ENCODE measurements around the gene GNG8.
A peak's percentile ranks its signal among the peaks of the same experiment; 100 is the strongest.

GNG8 gene

GRCh38 chr19:46644720-46645119, 8.7 kb upstream of the GNG8 start:
- peaks cover 15% of the 10 kb centered on the region for H3K36me3 ChIP-seq (ENCODE audit: control insufficient read depth, insufficient read depth, low read length)
- no peak overlapping the region for H3K27ac ChIP-seq (ENCODE audit: low read depth, low read length, severe bottlenecking)
- no peak overlapping the region for H3K4me3 ChIP-seq (ENCODE audit: extremely low read depth, insufficient read depth, low read length, poor library complexity, severe bottlenecking)
- H3K4me1 ChIP-seq (ENCODE audit: control insufficient read depth, insufficient read depth, low read length, poor library complexity, severe bottlenecking): peaks cover 7% of the 10 kb centered on the region
- 44 to 62% methylated on average over 2 to 3 of the region's 3 CpGs for WGBS, 2 experiments (ENCODE audit: insufficient coverage in 2 of 2)
- peaks cover 20% of the 10 kb centered on the region for H3K9me3 ChIP-seq (ENCODE audit: control insufficient read depth, low read length)

GRCh38 chr19:46640656-46641055, 4.7 kb upstream of the GNG8 start:
- Histone ChIP-seq H3K4me1 (ENCODE audit: control insufficient read depth, insufficient read depth, low read length, poor library complexity, severe bottlenecking) (peaks cover 18% of the 10 kb centered on the region), H3K4me3 (ENCODE audit: extremely low read depth, insufficient read depth, low read length, poor library complexity, severe bottlenecking) (no peak overlapping the region), H3K36me3 (ENCODE audit: control insufficient read depth, insufficient read depth, low read length) (no peaks in the 10 kb centered on the region), H3K27ac (ENCODE audit: low read depth, low read length, severe bottlenecking) (peak overlapping the region; percentile 45), H3K9me3 (ENCODE audit: control insufficient read depth, low read length) (no peaks in the 10 kb centered on the region)
- WGBS, 2 experiments (ENCODE audit: insufficient coverage in 2 of 2): 58 to 78% methylated on average over 2 of the region's 2 CpGs

GRCh38 chr19:46639358-46640182, 3.6 kb upstream of the GNG8 start:
- 10 to 16% methylated on average over 24 to 31 of the region's 49 CpGs for WGBS, 2 experiments (ENCODE audit: insufficient coverage in 2 of 2)
- Histone ChIP-seq H3K9me3 (ENCODE audit: control insufficient read depth, low read length) (no peaks in the 10 kb centered on the region), H3K36me3 (ENCODE audit: control insufficient read depth, insufficient read depth, low read length) (no peaks in the 10 kb centered on the region), H3K27ac (ENCODE audit: low read depth, low read length, severe bottlenecking) (peak overlapping the region; percentile 92), H3K4me1 (ENCODE audit: control insufficient read depth, insufficient read depth, low read length, poor library complexity, severe bottlenecking) (peaks cover 23% of the 10 kb centered on the region), H3K4me3 (ENCODE audit: extremely low read depth, insufficient read depth, low read length, poor library complexity, severe bottlenecking) (peak overlapping the region; percentile 57)

GRCh38 chr19:46637224-46637623, 1.2 kb upstream of the GNG8 start:
- Histone ChIP-seq H3K9me3 (ENCODE audit: control insufficient read depth, low read length) (no peaks in the 10 kb centered on the region), H3K4me3 (ENCODE audit: extremely low read depth, insufficient read depth, low read length, poor library complexity, severe bottlenecking) (no peak overlapping the region), H3K36me3 (ENCODE audit: control insufficient read depth, insufficient read depth, low read length) (no peaks in the 10 kb centered on the region), H3K27ac (ENCODE audit: low read depth, low read length, severe bottlenecking) (no peak overlapping the region), H3K4me1 (ENCODE audit: control insufficient read depth, insufficient read depth, low read length, poor library complexity, severe bottlenecking) (peaks cover 35% of the 10 kb centered on the region)
- 81 to 90% methylated on average over 13 to 14 of the region's 14 CpGs for WGBS, 2 experiments (ENCODE audit: insufficient coverage in 2 of 2)

GRCh38 chr19:46634656-46635218, 1.3 kb downstream of the GNG8 start:
- Histone ChIP-seq H3K27ac (ENCODE audit: low read depth, low read length, severe bottlenecking) (no peak overlapping the region), H3K4me3 (ENCODE audit: extremely low read depth, insufficient read depth, low read length, poor library complexity, severe bottlenecking) (peak overlapping the region; percentile 50), H3K4me1 (ENCODE audit: control insufficient read depth, insufficient read depth, low read length, poor library complexity, severe bottlenecking) (peaks cover 42% of the 10 kb centered on the region), H3K36me3 (ENCODE audit: control insufficient read depth, insufficient read depth, low read length) (no peaks in the 10 kb centered on the region), H3K9me3 (ENCODE audit: control insufficient read depth, low read length) (no peaks in the 10 kb centered on the region)
- 2 to 4% methylated on average over 22 of the region's 23 CpGs for WGBS, 2 experiments (ENCODE audit: insufficient coverage in 2 of 2)

- Histone ChIP-seq H3K4me1 (ENCODE audit: control insufficient read depth, insufficient read depth, low read length, poor library complexity, severe bottlenecking) (peaks cover 42% of the 10 kb centered on the region), H3K9me3 (ENCODE audit: control insufficient read depth, low read length) (no peaks in the 10 kb centered on the region), H3K4me3 (ENCODE audit: extremely low read depth, insufficient read depth, low read length, poor library complexity, severe bottlenecking) (peak overlapping the region; percentile 50), H3K36me3 (ENCODE audit: control insufficient read depth, insufficient read depth, low read length) (no peaks in the 10 kb centered on the region), H3K27ac (ENCODE audit: low read depth, low read length, severe bottlenecking) (peak overlapping the region; percentile 23)
- 0 to 2% methylated on average over 28 to 29 of the region's 38 CpGs for WGBS, 2 experiments (ENCODE audit: insufficient coverage in 2 of 2)
Measured at GRCh38 chr19:46634045-46634655, 1.9 kb downstream of the GNG8 start.

- H3K4me1 ChIP-seq (ENCODE audit: control insufficient read depth, insufficient read depth, low read length, poor library complexity, severe bottlenecking): peaks cover 39% of the 10 kb centered on the region
- H3K9me3 ChIP-seq (ENCODE audit: control insufficient read depth, low read length): no peaks in the 10 kb centered on the region
- WGBS, 2 experiments (ENCODE audit: insufficient coverage in 2 of 2): 90 to 92% methylated on average over 2 to 3 of the region's 3 CpGs
- H3K4me3 ChIP-seq (ENCODE audit: extremely low read depth, insufficient read depth, low read length, poor library complexity, severe bottlenecking): no peak overlapping the region
- H3K27ac ChIP-seq (ENCODE audit: low read depth, low read length, severe bottlenecking): no peak overlapping the region
- H3K36me3 ChIP-seq (ENCODE audit: control insufficient read depth, insufficient read depth, low read length): no peaks in the 10 kb centered on the region
Measured at GRCh38 chr19:46633130-46633529, 2.9 kb downstream of the GNG8 start.

GRCh38 chr19:46631481-46631880, 4.5 kb downstream of the GNG8 start:
- H3K36me3 ChIP-seq (ENCODE audit: control insufficient read depth, insufficient read depth, low read length): no peaks in the 10 kb centered on the region
- peaks cover 39% of the 10 kb centered on the region for H3K4me1 ChIP-seq (ENCODE audit: control insufficient read depth, insufficient read depth, low read length, poor library complexity, severe bottlenecking)
- H3K4me3 ChIP-seq (ENCODE audit: extremely low read depth, insufficient read depth, low read length, poor library complexity, severe bottlenecking): no peak overlapping the region
- no peaks in the 10 kb centered on the region for H3K9me3 ChIP-seq (ENCODE audit: control insufficient read depth, low read length)
- no peak overlapping the region for H3K27ac ChIP-seq (ENCODE audit: low read depth, low read length, severe bottlenecking)
- WGBS, 2 experiments (ENCODE audit: insufficient coverage in 2 of 2): 73% methylated on average over 3 of the region's 6 CpGs; no CpG with 5 or more reads in 1 of the 2 experiments

GRCh38 chr19:46630586-46631205, 5.3 kb downstream of the GNG8 start:
- Histone ChIP-seq H3K4me3 (ENCODE audit: extremely low read depth, insufficient read depth, low read length, poor library complexity, severe bottlenecking) (no peak overlapping the region), H3K4me1 (ENCODE audit: control insufficient read depth, insufficient read depth, low read length, poor library complexity, severe bottlenecking) (peaks cover 40% of the 10 kb centered on the region), H3K9me3 (ENCODE audit: control insufficient read depth, low read length) (no peaks in the 10 kb centered on the region), H3K36me3 (ENCODE audit: control insufficient read depth, insufficient read depth, low read length) (no peaks in the 10 kb centered on the region), H3K27ac (ENCODE audit: low read depth, low read length, severe bottlenecking) (no peak overlapping the region)
- 88 to 95% methylated on average over 12 to 14 of the region's 14 CpGs for WGBS, 2 experiments (ENCODE audit: insufficient coverage in 2 of 2)

- 87 to 94% methylated on average over 12 to 14 of the region's 15 CpGs for WGBS, 2 experiments (ENCODE audit: insufficient coverage in 2 of 2)
Measured at GRCh38 chr19:46629546-46630025, 6.4 kb downstream of the GNG8 start.

More at GRCh38 chr19:46629546-46630025, 6.4 kb downstream of the GNG8 start:
- Histone ChIP-seq H3K36me3 (ENCODE audit: control insufficient read depth, insufficient read depth, low read length) (no peaks in the 10 kb centered on the region), H3K27ac (ENCODE audit: low read depth, low read length, severe bottlenecking) (peak overlapping the region; percentile 36), H3K4me3 (ENCODE audit: extremely low read depth, insufficient read depth, low read length, poor library complexity, severe bottlenecking) (no peak overlapping the region), H3K9me3 (ENCODE audit: control insufficient read depth, low read length) (no peaks in the 10 kb centered on the region), H3K4me1 (ENCODE audit: control insufficient read depth, insufficient read depth, low read length, poor library complexity, severe bottlenecking) (peaks cover 46% of the 10 kb centered on the region)

All from mesodermal cell (in vitro differentiated cells).